Breast epithelium (tissue), 3 donors: ENCODE data around the gene CHST1.

Source experiments
- CTCF ChIP-seq, 3 donors: fragments of 450-650 bp; IDR thresholded peaks; one replicate each; pipeline ENCODE4 v1.5.1; 2016 to 2017; ENCODE audit warnings: antibody characterized with exemption in 3 of 3, mild to moderate bottlenecking in 3 of 3, moderate library complexity in 3 of 3
- POLR2AphosphoS5 ChIP-seq, 3 donors: sonication (generic); formaldehyde crosslinking; IDR thresholded peaks; one replicate each; pipeline ENCODE4 v1.6.1; 2017; ENCODE audit warnings: antibody characterized with exemption in 3 of 3

- TF ChIP-seq POLR2AphosphoS5 (IDR thresholded peaks at IDR 0.05) (no peak), CTCF (IDR thresholded peaks at IDR 0.05) (no peak)
Observed at GRCh38 chr11:45638051-45638450, 27.4 kb downstream of the CHST1 start.
